SU-DHL-6 (cell line): ENCODE data around the gene SLC22A3.

Experiments used
- CTCF ChIP-seq: fragments of 200-600 bp; sonication (generic); IDR thresholded peaks from one replicate; pipeline ENCODE4 v1.5.1; 2017; ENCODE audit warnings: antibody characterized with exemption, mild to moderate bottlenecking, low read length, moderate library complexity; ENCODE audit not compliant: insufficient read depth, poor library complexity, severe bottlenecking
- EZH2phosphoT487 ChIP-seq: fragments of 200-600 bp; sonication (generic), shearing (Covaris generic); conservative IDR thresholded peaks from 2 replicates; pipeline ENCODE4 v1.6.1; 2018; ENCODE audit warnings: mild to moderate bottlenecking, antibody characterized with exemption, low read length, moderate library complexity, mixed read lengths

DNA sequence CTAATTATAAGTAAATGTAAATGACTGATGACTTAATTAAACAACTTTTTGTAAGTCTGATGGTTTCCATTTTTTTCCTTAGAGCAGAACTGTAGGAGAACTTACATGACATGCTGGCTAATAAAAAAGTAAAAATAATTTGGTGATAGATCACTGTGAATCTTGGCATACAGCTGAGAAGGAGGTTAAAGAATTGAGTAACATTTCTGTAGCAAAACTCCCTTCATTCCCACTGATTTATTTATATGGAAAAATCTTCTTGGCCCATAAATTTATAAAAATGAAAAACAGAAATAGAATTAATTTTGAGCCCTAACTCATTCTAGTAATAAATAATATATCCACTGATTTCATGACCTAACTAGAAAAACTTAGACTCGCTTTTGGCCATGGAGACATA lies 48.1 kb downstream of the SLC22A3 start:
- TF ChIP-seq CTCF (no peak), EZH2phosphoT487 (no peak)
